ENCODE results near the gene B9D2. TPM values are rescaled to one million over a fixed set of nuclear protein-coding genes. Genes with fewer than 3 reads are reported as not detected.

The B9D2 gene
- total and polyA plus RNA-seq, 10 donors, result 7.5 to 11.9 (median 8.7) TPM

GRCh38 chr19:41355802-41356201, 8.1 kb downstream of the B9D2 start:
- DNase-seq, result peak; percentile 81
- intact Hi-C loops (cut with DNase I; ENCODE audit: low total_unique reads), result loop anchor here (5.0 kb wide), 1 partner anchor 34 kb away; no protein-coding TSS in a partner anchor
- Histone ChIP-seq H3K4me1 (peaks cover 24 to 75% (median 53%) of the 10 kb centered on the region in 6 donors), H3K4me3 (no peak overlapping the region), H3K36me3 (peaks cover 0 to 3% (median 0%) of the 10 kb centered on the region in 6 donors), H3K27me3 (replicated peaks in 1 of 7) (no peaks in the 10 kb centered on the region), H3K9me3 (no peaks in the 10 kb centered on the region), H3K27ac (peak overlapping the region in 6 of 8 donors; percentile 44 to 98 (median 95))
- no peak for TF ChIP-seq POLR2AphosphoS5 (IDR thresholded peaks at IDR 0.05)
- TF ChIP-seq POLR2A (IDR thresholded peaks at IDR 0.05), result no peak
- TF ChIP-seq, protein P1, sequence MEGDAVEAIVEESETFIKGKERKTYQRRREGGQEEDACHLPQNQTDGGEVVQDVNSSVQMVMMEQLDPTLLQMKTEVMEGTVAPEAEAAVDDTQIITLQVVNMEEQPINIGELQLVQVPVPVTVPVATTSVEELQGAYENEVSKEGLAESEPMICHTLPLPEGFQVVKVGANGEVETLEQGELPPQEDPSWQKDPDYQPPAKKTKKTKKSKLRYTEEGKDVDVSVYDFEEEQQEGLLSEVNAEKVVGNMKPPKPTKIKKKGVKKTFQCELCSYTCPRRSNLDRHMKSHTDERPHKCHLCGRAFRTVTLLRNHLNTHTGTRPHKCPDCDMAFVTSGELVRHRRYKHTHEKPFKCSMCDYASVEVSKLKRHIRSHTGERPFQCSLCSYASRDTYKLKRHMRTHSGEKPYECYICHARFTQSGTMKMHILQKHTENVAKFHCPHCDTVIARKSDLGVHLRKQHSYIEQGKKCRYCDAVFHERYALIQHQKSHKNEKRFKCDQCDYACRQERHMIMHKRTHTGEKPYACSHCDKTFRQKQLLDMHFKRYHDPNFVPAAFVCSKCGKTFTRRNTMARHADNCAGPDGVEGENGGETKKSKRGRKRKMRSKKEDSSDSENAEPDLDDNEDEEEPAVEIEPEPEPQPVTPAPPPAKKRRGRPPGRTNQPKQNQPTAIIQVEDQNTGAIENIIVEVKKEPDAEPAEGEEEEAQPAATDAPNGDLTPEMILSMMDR (IDR thresholded peaks at IDR 0.05 in 8 of 11, conservative IDR thresholded peaks at IDR 0.05 in 3 of 11), result no peak
- 40 to 62% (median 59%) methylated on average over 3 of the region's 3 CpGs for WGBS, 5 donors

- peak overlapping the region in 1 of 8 donors; percentile 99 for H3K4me3 ChIP-seq
- peak overlapping the region; percentile 20 to 98 (median 92) for H3K27ac ChIP-seq
- 77 to 90% (median 85%) methylated on average over 1 of the region's 1 CpG for WGBS, 5 donors
- intact Hi-C loops (cut with DNase I; ENCODE audit: low total_unique reads), result loop anchor here (5.0 kb wide), 1 partner anchor 33 kb away; no protein-coding TSS in a partner anchor
- no peaks in the 10 kb centered on the region for H3K27me3 ChIP-seq (replicated peaks in 1 of 7)
- H3K4me1 ChIP-seq, result peaks cover 31 to 79% (median 60%) of the 10 kb centered on the region in 6 donors
- H3K36me3 ChIP-seq, result no peaks in the 10 kb centered on the region
- TF ChIP-seq POLR2A (IDR thresholded peaks at IDR 0.05) (no peak), POLR2AphosphoS5 (IDR thresholded peaks at IDR 0.05) (no peak)
- TF ChIP-seq, protein P1 (IDR thresholded peaks at IDR 0.05 in 8 of 11, conservative IDR thresholded peaks at IDR 0.05 in 3 of 11), result no peak
- H3K9me3 ChIP-seq, result no peaks in the 10 kb centered on the region
- no peak for DNase-seq
Observed at GRCh38 chr19:41355035-41355434, 8.9 kb downstream of the B9D2 start.

DNA sequence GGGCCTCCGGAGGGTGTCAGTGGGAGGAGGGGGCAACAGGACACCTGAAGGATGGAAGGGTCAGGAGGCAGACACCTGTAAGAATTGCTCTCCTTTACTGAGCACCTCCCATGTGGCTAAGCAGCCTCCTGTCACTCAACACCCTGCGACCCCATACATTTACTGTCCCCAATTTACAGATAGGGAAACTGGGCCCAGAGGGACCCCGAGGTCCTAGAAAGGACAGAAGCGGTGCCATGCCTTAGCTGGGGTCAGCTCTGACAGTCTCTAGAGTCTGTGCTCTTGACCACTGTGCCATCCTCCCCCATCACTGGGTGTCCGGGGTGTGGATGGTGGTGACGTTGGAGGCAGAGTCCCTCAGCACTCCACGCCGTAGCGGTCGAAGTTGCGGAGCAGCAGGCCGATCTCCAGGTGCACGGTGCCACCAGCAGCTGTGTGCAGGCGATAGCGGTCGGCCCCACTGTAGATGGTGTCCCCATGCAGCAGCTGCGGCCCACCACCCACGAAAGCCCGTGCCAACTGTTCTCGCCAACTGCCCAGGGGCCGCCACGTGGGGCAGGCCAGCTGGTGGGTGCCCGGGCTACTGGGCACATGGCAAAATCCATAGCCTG, 9.5 kb downstream of the B9D2 start:
- H3K4me3 ChIP-seq, result peak overlapping the region in 4 of 8 donors; percentile 96 to 99 (median 98)
- H3K27ac ChIP-seq, result peak overlapping the region; percentile 90 to 98 (median 95)
- TF ChIP-seq POLR2A (IDR thresholded peaks at IDR 0.05), result no peak
- TF ChIP-seq, protein P1 (IDR thresholded peaks at IDR 0.05 in 8 of 11, conservative IDR thresholded peaks at IDR 0.05 in 3 of 11), result peak in 5 of 11 experiments; percentile 6 to 61 (median 25)
- peak in 1 of 3 donors; percentile 19 for TF ChIP-seq POLR2AphosphoS5 (IDR thresholded peaks at IDR 0.05)
- intact Hi-C loops (cut with DNase I; ENCODE audit: low total_unique reads), result no loop called here
- peak; percentile 88 for DNase-seq
- H3K27me3 ChIP-seq (replicated peaks in 1 of 7), result no peaks in the 10 kb centered on the region
- peaks cover 36 to 85% (median 66%) of the 10 kb centered on the region in 6 donors for H3K4me1 ChIP-seq
- H3K9me3 ChIP-seq, result no peaks in the 10 kb centered on the region
- H3K36me3 ChIP-seq, result peaks cover 0 to 1% (median 0%) of the 10 kb centered on the region in 6 donors
- WGBS, 5 donors, result 87 to 91% (median 91%) methylated on average over 10 to 23 of the region's 23 CpGs

Data from spleen (tissue), 11 donors.